ENCODE results near the gene INSL3.
"Not testable (repeated sequence)": the region's sequence is repeated elsewhere in the genome, so short reads cannot be mapped to it uniquely, and the experiment has no call there.

INSL3 gene

DNA sequence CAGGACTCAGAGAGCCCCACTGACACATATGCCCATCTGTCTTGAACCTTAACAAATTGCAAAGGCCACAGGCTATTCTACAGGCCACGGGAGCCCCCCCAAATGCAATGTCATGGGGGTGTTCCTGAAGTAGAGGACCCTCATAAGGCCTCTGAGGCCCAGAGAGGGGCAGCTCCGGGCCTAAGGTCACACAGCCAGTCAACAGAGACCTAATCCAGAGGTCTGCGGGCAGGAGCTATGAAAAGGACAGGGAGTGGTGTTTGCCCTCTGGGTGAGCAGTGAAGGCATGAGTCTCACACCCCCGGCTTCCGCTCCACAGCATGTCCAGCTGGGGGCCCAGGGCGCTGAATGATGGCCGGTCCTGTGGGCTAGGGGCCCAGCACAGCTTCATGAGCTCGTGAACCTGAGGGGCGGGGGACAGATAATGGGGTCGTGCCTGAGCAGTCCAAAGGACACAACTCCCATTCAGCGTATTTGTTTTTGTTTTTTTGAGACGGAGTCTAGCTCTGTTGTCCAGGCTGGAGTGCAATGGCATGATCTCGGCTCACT is 5.3 kb upstream of the INSL3 start:
- DNase-seq: no peak

DNA sequence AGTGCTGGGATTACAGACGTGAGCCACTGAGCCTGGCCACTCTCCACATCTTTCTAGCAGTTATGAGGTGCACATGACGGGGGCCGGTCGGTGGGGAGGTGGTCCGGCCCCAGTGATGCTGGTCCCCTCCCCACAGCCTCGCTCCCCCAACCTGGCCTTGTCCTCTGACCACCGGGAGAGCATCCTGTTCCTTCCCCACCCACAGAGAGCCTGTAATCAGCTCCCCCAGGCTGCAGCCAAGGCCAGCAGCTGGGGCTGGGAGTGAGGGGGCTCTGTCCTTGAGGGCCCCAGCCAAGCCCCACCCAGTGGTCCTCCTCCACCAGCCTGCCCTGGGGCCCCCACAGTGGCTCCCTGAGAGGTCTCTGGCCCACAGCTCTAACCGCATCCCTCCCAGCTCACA is 3.0 kb upstream of the INSL3 start:
- DNase-seq: no peak

DNA sequence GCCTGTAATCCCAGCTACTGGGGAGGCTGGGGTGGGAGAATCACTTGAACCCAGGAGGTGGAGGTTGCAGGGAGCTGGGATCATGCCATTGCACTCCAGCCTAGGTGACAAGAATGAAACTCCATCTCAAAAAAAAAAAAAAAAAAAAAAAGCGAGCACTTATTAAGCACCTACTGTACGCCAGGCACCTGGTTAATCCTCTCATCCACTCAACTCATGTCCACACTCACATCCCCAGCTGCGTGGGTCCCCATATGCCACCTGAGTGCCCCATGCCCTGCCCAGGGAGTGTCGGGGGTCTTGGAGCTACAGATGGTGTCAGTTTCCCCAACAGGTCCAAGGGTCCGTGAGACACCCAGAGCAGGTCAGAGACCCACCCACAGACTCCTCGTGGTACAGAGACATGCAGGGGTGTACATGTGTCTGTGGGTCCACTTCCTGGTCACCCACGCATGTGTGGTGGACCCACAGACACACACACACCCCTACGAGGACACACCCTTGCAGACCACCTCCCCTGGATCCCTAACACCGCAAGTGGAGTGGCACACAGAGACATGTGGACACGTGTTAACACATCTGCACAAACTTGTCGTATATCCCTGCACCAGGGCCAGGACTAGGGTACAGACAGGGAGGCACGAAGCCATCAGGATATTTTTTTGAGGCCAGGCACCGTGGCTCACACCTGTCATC is 3.5 kb downstream of the INSL3 start:
- DNase-seq: no peak

DNA sequence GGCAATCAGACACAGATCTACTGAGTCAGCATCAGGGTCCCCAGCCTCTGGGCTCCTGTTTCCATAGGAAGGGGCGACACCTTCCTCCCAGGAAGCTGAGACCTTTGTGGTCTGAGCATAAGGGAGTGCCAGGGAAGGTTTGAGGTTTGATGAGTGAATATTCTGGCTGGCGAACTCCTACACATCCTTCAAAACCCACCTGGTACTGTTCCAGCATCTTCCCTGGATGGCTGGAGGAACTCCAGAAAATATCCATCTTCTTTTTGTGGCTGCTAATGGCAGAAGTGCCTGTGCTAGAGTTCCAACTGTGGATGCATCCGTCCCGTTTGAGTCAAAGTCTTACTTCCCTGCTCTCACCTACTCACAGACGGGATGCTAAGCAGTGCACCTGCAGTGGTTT is 9.2 kb downstream of the INSL3 start:
- no peak for DNase-seq

DNA sequence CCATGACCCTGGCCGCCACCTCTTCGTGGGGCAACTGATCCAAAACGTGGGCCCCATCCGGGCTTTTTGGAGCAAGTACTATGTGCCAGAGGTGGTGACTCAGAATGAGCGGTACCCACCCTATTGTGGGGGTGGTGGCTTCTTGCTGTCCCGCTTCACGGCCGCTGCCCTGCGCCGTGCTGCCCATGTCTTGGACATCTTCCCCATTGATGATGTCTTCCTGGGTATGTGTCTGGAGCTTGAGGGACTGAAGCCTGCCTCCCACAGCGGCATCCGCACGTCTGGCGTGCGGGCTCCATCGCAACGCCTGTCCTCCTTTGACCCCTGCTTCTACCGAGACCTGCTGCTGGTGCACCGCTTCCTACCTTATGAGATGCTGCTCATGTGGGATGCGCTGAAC is 9.6 kb downstream of the INSL3 start:
- DNase-seq: no peak

DNA sequence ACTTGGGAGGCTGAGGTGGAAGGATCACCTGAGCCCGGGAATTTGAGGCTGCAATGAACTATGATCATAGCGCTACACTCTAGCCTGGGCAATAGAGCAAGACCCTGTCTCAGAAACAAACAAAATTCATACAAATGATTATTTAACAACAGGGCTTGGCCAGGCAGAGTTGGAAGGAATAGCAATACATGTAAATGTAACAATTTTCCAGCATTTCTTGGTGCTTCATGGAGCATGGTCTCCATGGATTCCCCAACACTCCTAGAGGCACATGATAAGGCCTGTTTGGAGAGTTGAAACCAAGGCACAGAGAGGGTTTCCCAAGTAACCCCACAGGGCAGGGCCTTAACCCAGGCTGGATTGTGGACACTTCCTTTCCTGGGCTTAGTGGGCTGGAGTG is 10.2 kb downstream of the INSL3 start:
- DNase-seq: no peak

DNA sequence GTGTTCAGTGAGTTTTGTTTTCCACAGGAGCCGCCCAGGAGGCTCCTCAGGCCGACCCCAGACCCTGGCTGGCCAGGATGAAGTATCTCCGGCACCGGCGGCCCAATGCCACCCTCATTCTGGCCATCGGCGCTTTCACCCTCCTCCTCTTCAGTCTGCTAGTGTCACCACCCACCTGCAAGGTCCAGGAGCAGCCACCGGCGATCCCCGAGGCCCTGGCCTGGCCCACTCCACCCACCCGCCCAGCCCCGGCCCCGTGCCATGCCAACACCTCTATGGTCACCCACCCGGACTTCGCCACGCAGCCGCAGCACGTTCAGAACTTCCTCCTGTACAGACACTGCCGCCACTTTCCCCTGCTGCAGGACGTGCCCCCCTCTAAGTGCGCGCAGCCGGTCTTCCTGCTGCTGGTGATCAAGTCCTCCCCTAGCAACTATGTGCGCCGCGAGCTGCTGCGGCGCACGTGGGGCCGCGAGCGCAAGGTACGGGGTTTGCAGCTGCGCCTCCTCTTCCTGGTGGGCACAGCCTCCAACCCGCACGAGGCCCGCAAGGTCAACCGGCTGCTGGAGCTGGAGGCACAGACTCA is 13.5 kb downstream of the INSL3 start:
- DNase-seq: no peak

GRCh38 chr19:17806945-17807344 is 14.4 kb downstream of the INSL3 start:
- no peak for DNase-seq

GRCh38 chr19:17805427-17805826 is 15.9 kb downstream of the INSL3 start:
- no peak for DNase-seq

GRCh38 chr19:17803264-17803896 is 17.9 kb downstream of the INSL3 start:
- no peak for DNase-seq

DNA sequence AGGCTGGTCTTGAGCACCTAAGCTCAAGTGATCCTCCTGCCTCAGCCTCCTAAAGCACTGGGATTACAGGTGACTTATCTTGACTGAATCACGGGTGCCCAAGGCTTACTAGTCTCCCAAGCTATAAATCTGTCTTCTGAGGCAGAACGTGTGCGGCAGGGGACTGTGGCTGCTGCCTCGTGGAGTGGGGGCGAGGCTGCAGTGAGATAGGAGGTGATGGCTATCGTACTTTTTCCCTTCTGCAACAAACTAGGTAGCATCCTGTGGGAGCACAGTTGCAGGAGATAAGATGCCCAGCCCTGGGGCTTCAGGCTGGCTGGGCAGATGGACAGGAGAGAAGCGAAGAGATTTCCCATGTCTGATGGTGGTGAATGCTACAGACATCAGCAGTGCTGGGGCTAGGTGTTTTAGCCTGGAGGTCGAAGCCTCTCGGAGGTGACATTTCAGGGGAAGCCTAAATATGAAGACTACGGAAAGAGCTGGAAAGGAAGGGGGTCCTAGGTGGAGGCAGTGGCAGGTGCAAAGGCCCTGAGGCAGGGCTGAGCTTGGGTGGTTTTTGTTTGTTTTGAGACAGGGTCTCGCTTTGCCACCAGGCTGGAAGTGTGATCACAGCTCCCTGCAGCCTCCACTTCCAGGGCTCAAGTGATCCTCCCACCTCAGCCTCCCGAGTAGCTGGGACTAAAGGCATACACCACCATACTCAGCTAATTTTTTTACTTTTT is 19.0 kb downstream of the INSL3 start:
- no peak for DNase-seq

DNA sequence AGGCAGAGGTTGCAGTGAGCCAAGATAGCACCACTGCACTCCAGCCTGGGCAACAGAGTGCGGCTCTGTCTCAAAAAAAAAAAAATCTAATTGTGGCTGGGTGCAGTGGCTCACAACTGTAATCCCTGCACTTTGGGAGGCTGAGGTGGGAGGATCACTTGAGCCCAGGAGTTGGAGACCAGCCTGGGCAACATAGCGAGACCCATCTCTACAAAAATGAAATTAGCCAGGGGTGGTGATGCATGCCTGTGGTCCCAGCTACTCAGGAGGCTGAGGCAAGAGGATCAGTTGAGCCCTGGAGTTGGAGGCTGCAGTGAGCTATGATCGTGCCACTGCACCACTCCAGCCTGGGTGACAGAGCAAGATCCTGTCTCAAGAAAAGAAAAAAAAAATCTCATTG is 22.7 kb downstream of the INSL3 start:
- not testable (repeated sequence) for DNase-seq

- DNase-seq: no peak
Measured at GRCh38 chr19:17797424-17798201, 23.7 kb downstream of the INSL3 start.

DNA sequence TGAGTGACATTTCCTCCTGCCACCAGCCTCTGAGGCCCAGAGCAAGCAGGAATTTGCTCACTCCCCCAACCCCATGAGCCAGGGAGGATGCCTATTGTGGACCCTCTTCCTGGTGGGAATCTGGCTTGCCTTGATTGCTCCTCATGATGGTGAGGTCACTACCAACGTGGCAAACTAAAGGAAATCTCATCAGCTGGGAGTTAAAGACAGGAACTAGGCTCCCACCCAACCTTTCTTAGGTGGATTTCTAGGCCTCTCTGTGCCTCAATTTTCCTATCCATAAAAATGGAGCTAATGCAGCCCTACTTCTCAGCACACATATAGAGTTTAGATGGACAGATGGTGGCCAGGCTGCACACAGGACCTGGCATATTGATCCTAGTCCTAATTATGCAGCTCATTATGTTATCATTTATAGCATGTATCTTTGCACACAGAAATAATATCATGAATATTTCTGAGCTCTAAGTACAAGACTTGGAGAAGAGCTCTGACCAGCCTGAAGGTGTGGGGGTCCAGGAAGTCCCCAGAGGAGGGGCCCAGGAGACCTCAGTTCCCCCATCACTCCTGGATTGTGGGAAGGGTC is 24.4 kb downstream of the INSL3 start:
- no peak for DNase-seq

- no peak for DNase-seq
Measured at GRCh38 chr19:17796013-17796837, 25.1 kb downstream of the INSL3 start.

DNA sequence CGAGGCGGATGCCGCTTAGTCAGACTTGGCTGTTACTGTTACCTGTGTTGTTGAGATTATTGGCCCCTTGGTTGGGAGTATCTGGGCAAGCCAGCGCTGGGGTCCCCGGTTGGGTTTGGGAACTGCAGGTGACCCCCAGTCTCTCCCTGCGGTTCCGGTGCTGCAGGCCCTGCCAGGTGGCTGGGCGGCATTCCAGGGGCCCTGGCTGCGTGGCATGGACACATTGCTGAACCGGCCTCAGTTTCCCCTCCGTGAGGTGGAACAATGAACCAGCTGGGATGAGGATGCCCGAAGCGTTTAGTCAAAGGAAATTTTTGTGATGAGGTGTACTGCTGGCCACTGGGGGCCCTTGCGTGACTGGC is 25.8 kb downstream of the INSL3 start:
- no peak for DNase-seq

GRCh38 chr19:17794731-17795494 is 26.4 kb downstream of the INSL3 start, which contains the start of gene B3GNT3:
B3GNT3 (plus strand) TSS chr19:17795138; CDS start chr19:17807808, 12,670 bp downstream.
- no peak for DNase-seq

DNA sequence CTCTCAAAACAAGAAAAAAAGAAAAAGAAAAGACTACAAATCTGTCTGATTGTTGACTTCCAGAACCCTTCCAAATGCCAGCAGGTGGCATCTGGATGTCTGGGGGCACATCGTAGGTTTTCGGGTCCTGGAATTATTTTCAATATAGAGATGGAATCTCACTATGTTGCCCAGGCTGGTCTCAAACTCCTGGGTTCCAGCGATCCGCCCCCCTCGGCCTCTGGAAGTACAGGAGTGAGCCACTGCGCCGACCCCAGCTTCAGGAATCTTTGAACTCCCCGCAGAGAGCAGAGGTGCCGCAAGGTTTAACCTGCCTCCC is 26.9 kb downstream of the INSL3 start:
- DNase-seq: no peak

- DNase-seq: no peak
Measured at GRCh38 chr19:17790059-17790780, 31.1 kb downstream of the INSL3 start.

Measured in nucleus accumbens (tissue), 56 donors.